HFFc6 (cell line): ENCODE data around the gene GOLPH3L. TPM values are rescaled to one million over a fixed set of nuclear protein-coding genes. Genes with fewer than 3 reads are reported as not detected.
"Not testable (repeated sequence)": the region's sequence is repeated elsewhere in the genome, so short reads cannot be mapped to it uniquely, and the experiment has no call there.

Source experiments
- DNase-seq: peaks from one replicate; pipeline ENCODE4 v3.0.0-alpha.2; 2018
- H3K27ac Mint-ChIP-seq: 2 replicates; pipeline ENCODE4 v1.8.0; 2020; ENCODE audit warnings: mild to moderate bottlenecking, mixed read lengths
- H3K27me3 Mint-ChIP-seq: 2 replicates; pipeline ENCODE4 v1.8.0; 2021; ENCODE audit warnings: mild to moderate bottlenecking, moderate library complexity, mixed read lengths; ENCODE audit not compliant: insufficient read depth
- H3K36me3 Mint-ChIP-seq: 2 replicates; pipeline ENCODE4 v1.8.0; 2021; ENCODE audit warnings: low read depth, mixed read lengths
- H3K4me1 Mint-ChIP-seq: 2 replicates; pipeline ENCODE4 v1.8.0; 2020; ENCODE audit warnings: low read depth, mixed read lengths
- H3K4me3 Mint-ChIP-seq: 2 replicates; pipeline ENCODE4 v1.8.0; 2020; ENCODE audit warnings: mild to moderate bottlenecking, moderate library complexity, mixed read lengths
- H3K9me3 Mint-ChIP-seq: 2 replicates; pipeline ENCODE4 v1.8.0; 2020; ENCODE audit warnings: mild to moderate bottlenecking, mixed read lengths
- total RNA-seq, 6 experiments: library from RNA; stranded (reverse); fragmentation: NEBNext Ultra II Directional; extraction: Animal tissue kit (Norgen Biotek cat#: 25700); gene quantifications; 2 replicates in 1 of 6; 3 replicates in 5 of 6; pipeline ENCODE4 v1.2.3, GENCODE V29; 2021
- TF ChIP-seq, protein P1 (sequence below): fragments of 200-600 bp; sonication (generic); IDR thresholded peaks from 2 replicates; pipeline ENCODE4 v1.5.0; 2021; ENCODE audit warnings: antibody characterized with exemption, mild to moderate bottlenecking

Gene GOLPH3L
- total RNA-seq, 6 experiments from 2014 or later, result 22.0 to 26.3 (median 24.6) TPM

DNA sequence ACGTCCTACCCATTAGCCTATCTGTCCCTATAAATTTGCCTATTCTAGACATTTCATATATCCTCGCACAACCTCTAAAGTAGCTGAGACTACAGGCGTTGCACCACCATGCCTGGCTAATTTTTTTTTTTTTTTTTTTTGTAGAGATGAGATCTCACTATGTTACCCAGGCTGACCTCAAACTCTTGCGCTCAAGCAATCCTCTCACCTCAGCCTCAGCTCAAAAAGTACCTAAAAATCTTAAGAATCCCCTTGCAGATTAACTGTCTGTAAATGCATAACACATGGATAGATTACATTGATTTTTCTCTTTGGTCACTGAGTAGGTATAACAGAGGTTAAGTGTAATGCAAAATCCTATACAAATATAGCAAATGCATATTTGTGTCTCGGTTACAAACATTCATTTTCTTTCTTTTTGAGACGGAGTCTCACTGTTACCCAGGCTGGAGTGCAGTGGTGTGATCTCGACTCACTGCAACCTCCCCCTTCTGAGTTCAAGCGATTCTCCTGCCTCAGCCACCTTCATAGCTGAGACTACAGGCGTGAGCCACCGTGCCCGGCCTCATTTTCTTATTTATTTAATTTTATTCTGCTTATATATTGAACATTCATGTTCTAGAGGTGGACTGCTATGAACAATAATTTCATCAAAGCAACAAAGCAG, 21.4 kb upstream of the GOLPH3L start:
- no peak overlapping the region for H3K4me3 Mint-ChIP-seq
- peaks cover 3% of the 10 kb centered on the region; the same call in 1 of the 2 replicates for H3K36me3 Mint-ChIP-seq
- H3K9me3 Mint-ChIP-seq, result no peaks in the 10 kb centered on the region
- no peaks in the 10 kb centered on the region for H3K4me1 Mint-ChIP-seq
- H3K27ac Mint-ChIP-seq, result no peak overlapping the region
- H3K27me3 Mint-ChIP-seq, result peaks cover 5% of the 10 kb centered on the region
- DNase-seq, result no peak
- TF ChIP-seq, protein P1, sequence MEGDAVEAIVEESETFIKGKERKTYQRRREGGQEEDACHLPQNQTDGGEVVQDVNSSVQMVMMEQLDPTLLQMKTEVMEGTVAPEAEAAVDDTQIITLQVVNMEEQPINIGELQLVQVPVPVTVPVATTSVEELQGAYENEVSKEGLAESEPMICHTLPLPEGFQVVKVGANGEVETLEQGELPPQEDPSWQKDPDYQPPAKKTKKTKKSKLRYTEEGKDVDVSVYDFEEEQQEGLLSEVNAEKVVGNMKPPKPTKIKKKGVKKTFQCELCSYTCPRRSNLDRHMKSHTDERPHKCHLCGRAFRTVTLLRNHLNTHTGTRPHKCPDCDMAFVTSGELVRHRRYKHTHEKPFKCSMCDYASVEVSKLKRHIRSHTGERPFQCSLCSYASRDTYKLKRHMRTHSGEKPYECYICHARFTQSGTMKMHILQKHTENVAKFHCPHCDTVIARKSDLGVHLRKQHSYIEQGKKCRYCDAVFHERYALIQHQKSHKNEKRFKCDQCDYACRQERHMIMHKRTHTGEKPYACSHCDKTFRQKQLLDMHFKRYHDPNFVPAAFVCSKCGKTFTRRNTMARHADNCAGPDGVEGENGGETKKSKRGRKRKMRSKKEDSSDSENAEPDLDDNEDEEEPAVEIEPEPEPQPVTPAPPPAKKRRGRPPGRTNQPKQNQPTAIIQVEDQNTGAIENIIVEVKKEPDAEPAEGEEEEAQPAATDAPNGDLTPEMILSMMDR, result no peak

DNA sequence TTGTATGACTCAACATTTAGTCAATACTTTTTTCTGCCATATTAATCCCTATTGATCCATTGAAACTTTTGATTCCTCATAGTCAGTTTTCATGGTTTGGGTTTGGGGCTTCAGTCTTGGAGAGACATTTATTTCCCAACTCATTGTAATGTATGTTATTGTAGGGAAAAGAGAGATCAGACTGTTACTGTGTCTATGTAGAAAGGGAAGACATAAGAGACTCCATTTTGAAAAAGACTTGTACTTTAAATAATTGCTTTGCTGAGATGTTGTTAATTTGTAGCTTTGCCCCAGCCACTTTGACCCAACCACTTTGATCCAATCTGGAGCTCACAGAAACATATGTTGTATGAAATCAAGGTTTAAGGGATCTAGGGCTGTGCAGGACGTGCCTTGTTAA, 12.1 kb upstream of the GOLPH3L start:
- H3K36me3 Mint-ChIP-seq, H3K27ac Mint-ChIP-seq, H3K4me1 Mint-ChIP-seq, DNase-seq, H3K4me3 Mint-ChIP-seq, H3K27me3 Mint-ChIP-seq, H3K9me3 Mint-ChIP-seq: not testable (repeated sequence)

DNA sequence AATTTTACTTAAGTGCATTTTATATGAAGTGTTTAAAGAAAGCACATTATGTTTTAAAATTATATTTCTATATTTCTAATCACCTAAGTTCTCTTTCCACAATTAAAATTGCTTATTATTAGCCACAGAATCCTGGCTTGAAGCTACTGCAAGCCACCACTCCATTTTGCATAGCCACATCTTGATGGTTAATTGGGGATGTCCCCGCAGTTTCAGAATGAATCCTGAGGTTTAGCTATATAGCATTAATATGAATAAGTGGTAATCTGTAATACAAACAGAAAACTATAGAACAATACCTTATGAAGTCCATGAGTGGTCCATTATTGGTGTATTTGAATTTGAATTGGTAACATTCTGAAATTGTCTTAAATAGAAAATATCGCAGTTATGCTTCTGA, 11.6 kb upstream of the GOLPH3L start:
- Mint-ChIP-seq H3K27ac (no peak overlapping the region), H3K27me3 (peaks cover 2% of the 10 kb centered on the region; the same call in 1 of the 2 replicates), H3K4me3 (no peak overlapping the region), H3K4me1 (no peaks in the 10 kb centered on the region), H3K36me3 (no peaks in the 10 kb centered on the region), H3K9me3 (no peaks in the 10 kb centered on the region)
- DNase-seq, result no peak
- TF ChIP-seq, protein P1, result no peak

DNA sequence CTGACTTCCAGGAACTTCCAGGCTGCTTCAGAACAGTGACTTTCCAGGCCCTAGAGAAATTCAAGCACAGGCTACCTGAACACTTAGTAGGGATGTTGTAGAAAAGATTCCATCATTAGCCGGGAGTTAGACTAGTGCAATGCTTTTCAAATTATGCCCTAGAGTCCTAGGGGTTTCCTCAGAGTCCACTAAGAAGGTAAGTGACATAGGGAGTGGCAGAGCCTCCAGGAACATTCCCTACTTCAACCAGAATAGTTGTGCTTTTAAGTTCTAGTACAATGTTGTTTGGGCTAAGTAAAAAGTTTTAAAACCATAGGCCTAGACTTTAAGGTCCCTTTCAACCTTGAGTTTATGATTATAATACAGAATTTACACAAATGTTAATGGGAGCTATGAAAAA, 9.1 kb upstream of the GOLPH3L start:
- peaks cover 12% of the 10 kb centered on the region for H3K27me3 Mint-ChIP-seq
- no peaks in the 10 kb centered on the region for H3K4me1 Mint-ChIP-seq
- H3K9me3 Mint-ChIP-seq, result no peaks in the 10 kb centered on the region
- no peaks in the 10 kb centered on the region for H3K36me3 Mint-ChIP-seq
- H3K27ac Mint-ChIP-seq, result no peak overlapping the region
- no peak for DNase-seq
- TF ChIP-seq, protein P1, result no peak
- H3K4me3 Mint-ChIP-seq, result no peak overlapping the region

DNA sequence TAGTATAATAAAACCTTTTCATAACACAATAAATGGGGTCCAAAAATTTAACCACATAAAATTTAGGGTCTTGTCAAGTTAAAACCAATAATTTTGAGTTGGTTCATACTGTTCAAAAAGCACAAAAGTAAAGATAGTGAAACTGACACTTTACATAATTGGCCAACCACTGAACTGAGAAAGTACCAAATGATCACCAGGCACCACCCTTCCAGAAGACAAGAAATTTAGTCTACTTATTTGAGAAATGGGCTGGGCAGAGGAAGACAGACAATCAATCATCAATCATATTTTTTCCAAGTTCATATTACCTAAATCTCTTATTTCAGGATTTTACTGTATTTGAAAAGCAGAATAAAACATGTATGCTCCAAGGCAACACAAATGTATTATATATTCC, 6.5 kb upstream of the GOLPH3L start:
- Mint-ChIP-seq H3K4me3 (no peak overlapping the region), H3K9me3 (no peaks in the 10 kb centered on the region), H3K36me3 (no peaks in the 10 kb centered on the region), H3K4me1 (no peaks in the 10 kb centered on the region), H3K27ac (no peak overlapping the region), H3K27me3 (peaks cover 12% of the 10 kb centered on the region)
- TF ChIP-seq, protein P1, result no peak
- DNase-seq, result no peak

DNA sequence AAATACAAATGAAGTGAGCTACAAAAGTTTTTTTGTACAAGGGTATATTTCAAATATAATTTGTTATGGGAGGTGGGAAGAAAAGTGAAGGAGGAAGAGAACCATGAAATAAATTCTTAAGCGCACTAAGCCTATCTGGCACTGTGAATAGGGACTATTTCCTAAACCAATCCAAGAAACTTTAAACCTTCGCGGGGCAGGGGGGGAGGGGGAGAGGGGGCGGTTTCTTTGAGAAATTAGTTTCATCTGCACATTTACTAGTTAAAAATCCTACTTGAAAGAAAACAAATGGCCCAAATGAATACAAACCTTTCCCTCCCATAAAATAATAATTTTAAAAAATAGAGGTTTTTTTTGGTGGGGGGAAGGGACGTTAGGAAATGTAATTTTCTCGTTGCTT, 364 bp downstream of the GOLPH3L start:
- TF ChIP-seq, protein P1, result no peak
- DNase-seq, result no peak
- Mint-ChIP-seq H3K4me3 (peak overlapping the region; percentile 99), H3K4me1 (peaks cover 31% of the 10 kb centered on the region), H3K27ac (peak overlapping the region; percentile 99), H3K36me3 (peaks cover 13% of the 10 kb centered on the region), H3K9me3 (no peaks in the 10 kb centered on the region), H3K27me3 (peaks cover 2% of the 10 kb centered on the region; the same call in 1 of the 2 replicates)
